HPDE6-E6E7 (cell line): ENCODE measurements around the gene LMOD3.

ENCODE experiments used
- DNase-seq: peaks from one replicate; pipeline ENCODE4 v3.0.0; 2011; ENCODE audit warnings: missing footprints; ENCODE audit errors: extremely low spot score

LMOD3 gene

GRCh38 chr3:69058180-69058946 is 64.0 kb downstream of the LMOD3 start:
- no peak for DNase-seq
